Stimulated activated CD8-positive, alpha-beta memory T cell treated with anti-CD3 and anti-CD28 coated beads, Interleukin-15, amount 100 ng/mL, for 4 hours (primary cell): ENCODE results near the gene ALG3.

ENCODE experiments used
- DNase-seq, 2 donors: peaks; one replicate each; pipeline ENCODE4 v3.0.0-alpha.2; 2020; ENCODE audit warnings: low read depth in 2 of 2

Gene ALG3

GRCh38 chr3:184259878-184260723 is 11.3 kb upstream of the ALG3 start:
- DNase-seq = no peak

- no peak for DNase-seq
These were observed 10.7 kb upstream of the ALG3 start for GRCh38 chr3:184259396-184259877.

- DNase-seq = no peak
These were observed 10.2 kb upstream of the ALG3 start for GRCh38 chr3:184258926-184259325.

- no peak for DNase-seq
These were observed 8.5 kb upstream of the ALG3 start for GRCh38 chr3:184257083-184257915.

GRCh38 chr3:184255291-184256039 is 6.7 kb upstream of the ALG3 start:
- DNase-seq = no peak

- DNase-seq = peak; percentile 73 to 82
These were observed 1.5 kb upstream of the ALG3 start for GRCh38 chr3:184250167-184250828.

GRCh38 chr3:184249412-184250166 is 827 bp upstream of the ALG3 start, which contains the start of gene EEF1AKMT4:
TSS of gene EEF1AKMT4 (plus strand) at chr3:184249672. CDS start at chr3:184249695, 23 bp downstream.
- peak; percentile 89 to 91 for DNase-seq

GRCh38 chr3:184242297-184242685 is 6.5 kb downstream of the ALG3 start:
- DNase-seq = no peak

GRCh38 chr3:184241447-184242296 is 7.1 kb downstream of the ALG3 start:
- DNase-seq = no peak

GRCh38 chr3:184241141-184241446 is 7.7 kb downstream of the ALG3 start:
- no peak for DNase-seq

- no peak for DNase-seq
These were observed 8.2 kb downstream of the ALG3 start for GRCh38 chr3:184240384-184241140.

GRCh38 chr3:184239708-184240107 is 9.1 kb downstream of the ALG3 start:
- no peak for DNase-seq

GRCh38 chr3:184239221-184239620 is 9.5 kb downstream of the ALG3 start:
- no peak for DNase-seq

GRCh38 chr3:184238246-184238818 is 10.4 kb downstream of the ALG3 start:
- DNase-seq = no peak

- DNase-seq = no peak
These were observed 11.0 kb downstream of the ALG3 start for GRCh38 chr3:184237807-184238206.

- no peak for DNase-seq
These were observed 11.6 kb downstream of the ALG3 start for GRCh38 chr3:184237211-184237610.

- DNase-seq = no peak
These were observed 12.1 kb downstream of the ALG3 start for GRCh38 chr3:184236636-184237035.

- no peak for DNase-seq
These were observed 12.7 kb downstream of the ALG3 start for GRCh38 chr3:184236033-184236410.
